Measurements from ENCODE around the gene PPIL4.
"Not testable (repeated sequence)": the region's sequence is repeated elsewhere in the genome, so short reads cannot be mapped to it uniquely, and the experiment has no call there.

Gene PPIL4

DNA sequence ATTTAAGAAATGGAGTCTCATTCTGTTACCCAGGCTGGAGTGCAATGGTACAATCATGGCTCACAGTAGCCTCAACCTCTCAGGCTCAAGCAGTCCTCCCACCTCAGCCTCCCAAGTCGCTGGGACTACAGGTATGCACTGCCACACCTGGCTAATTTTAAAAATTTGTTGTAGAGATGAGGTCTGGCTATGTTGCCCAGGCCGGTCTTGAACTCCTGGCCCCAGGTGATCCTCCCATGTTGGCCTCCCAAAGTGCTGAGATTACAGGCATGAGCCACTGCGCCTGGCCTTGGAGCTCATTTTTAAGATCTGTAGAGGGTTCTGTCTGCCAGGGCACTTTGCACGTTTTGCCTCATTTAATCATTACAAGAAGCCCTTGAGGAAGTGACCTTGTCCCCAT lies 78.6 kb downstream of the PPIL4 start:
- no peak for DNase-seq
- H3K27me3 ChIP-seq (ENCODE audit: insufficient read depth, low read depth, severe bottlenecking), result no peaks in the 10 kb centered on the region
- no peak overlapping the region for H3K27ac ChIP-seq
- no peak overlapping the region for H3K4me3 ChIP-seq (ENCODE audit: low read depth, low read length)
- TF ChIP-seq, protein P1, sequence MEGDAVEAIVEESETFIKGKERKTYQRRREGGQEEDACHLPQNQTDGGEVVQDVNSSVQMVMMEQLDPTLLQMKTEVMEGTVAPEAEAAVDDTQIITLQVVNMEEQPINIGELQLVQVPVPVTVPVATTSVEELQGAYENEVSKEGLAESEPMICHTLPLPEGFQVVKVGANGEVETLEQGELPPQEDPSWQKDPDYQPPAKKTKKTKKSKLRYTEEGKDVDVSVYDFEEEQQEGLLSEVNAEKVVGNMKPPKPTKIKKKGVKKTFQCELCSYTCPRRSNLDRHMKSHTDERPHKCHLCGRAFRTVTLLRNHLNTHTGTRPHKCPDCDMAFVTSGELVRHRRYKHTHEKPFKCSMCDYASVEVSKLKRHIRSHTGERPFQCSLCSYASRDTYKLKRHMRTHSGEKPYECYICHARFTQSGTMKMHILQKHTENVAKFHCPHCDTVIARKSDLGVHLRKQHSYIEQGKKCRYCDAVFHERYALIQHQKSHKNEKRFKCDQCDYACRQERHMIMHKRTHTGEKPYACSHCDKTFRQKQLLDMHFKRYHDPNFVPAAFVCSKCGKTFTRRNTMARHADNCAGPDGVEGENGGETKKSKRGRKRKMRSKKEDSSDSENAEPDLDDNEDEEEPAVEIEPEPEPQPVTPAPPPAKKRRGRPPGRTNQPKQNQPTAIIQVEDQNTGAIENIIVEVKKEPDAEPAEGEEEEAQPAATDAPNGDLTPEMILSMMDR (IDR thresholded peaks at IDR 0.05; ENCODE audit: low read depth, low read length), result no peak
- no peaks in the 10 kb centered on the region for H3K36me3 ChIP-seq
- no peaks in the 10 kb centered on the region for H3K9me3 ChIP-seq (ENCODE audit: severe bottlenecking)

DNA sequence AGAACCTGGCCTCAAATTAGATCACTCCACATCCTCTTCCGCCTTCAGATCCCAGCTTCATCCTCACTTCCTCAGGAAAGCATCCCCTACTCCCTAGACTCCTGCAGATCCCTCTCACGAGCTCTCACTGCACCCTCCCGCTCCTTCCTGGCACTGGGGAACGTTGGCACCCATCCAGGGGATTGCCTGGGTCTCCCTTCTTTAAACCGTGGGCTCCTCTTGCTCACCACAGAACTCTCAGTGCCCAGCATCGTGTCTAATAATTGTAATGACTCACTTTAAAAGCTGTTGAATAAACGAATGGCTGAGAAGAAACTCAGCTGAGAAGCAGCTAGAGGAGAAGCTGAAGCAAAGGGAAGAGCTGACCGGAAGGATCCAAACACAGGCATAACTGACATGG lies 81.4 kb downstream of the PPIL4 start:
- Histone ChIP-seq H3K27me3 (ENCODE audit: insufficient read depth, low read depth, severe bottlenecking) (no peaks in the 10 kb centered on the region), H3K36me3 (no peaks in the 10 kb centered on the region), H3K9me3 (ENCODE audit: severe bottlenecking) (no peaks in the 10 kb centered on the region), H3K27ac (no peak overlapping the region), H3K4me3 (ENCODE audit: low read depth, low read length) (no peak overlapping the region)
- no peak for DNase-seq
- TF ChIP-seq, protein P1 (IDR thresholded peaks at IDR 0.05; ENCODE audit: low read depth, low read length), result no peak

DNA sequence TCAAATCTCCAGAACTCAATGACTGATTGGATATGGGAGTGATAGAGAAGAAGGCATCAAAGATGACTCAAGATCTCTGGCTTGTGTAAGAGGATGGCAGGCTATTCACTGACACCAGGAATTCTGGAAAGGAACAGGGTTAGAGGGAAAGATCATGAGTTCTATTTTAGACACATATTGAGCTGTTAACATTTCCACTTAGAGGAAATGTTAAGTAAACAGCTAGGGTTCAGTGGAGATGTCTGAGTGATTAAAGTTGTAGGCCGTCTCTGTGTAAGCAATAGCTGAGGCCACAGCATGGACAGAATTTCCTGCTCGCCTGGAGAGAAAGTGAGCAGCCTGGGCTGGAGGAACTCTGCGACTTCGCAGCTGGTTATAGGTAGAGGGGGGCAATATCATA lies 82.1 kb downstream of the PPIL4 start:
- Histone ChIP-seq H3K4me3 (ENCODE audit: low read depth, low read length) (no peak overlapping the region), H3K27me3 (ENCODE audit: insufficient read depth, low read depth, severe bottlenecking) (no peaks in the 10 kb centered on the region), H3K36me3 (no peaks in the 10 kb centered on the region), H3K9me3 (ENCODE audit: severe bottlenecking) (no peaks in the 10 kb centered on the region), H3K27ac (no peak overlapping the region)
- no peak for DNase-seq
- TF ChIP-seq, protein P1 (IDR thresholded peaks at IDR 0.05; ENCODE audit: low read depth, low read length), result no peak

DNA sequence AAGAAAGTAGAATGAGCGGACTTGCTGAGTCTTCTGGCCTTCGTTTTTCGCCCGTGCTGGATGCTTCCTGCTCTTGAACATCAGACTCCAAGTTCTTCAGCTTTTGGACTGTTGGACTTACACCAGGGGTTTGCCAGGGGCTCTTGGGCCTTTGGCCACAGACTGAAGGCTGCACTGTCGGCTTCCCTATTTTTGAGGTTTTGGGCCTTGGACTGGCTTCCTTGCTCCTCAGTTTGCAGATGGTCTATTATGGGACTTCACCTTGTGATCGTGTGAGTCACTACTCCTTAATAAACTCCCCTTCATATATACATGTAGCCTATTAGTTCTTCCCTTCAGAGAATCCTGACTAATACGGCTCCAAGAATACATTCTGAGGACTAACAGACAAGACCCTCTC lies 83.1 kb downstream of the PPIL4 start:
- H3K4me3 ChIP-seq (ENCODE audit: low read depth, low read length); DNase-seq; H3K27me3 ChIP-seq (ENCODE audit: insufficient read depth, low read depth, severe bottlenecking); H3K36me3 ChIP-seq; H3K27ac ChIP-seq; H3K9me3 ChIP-seq (ENCODE audit: severe bottlenecking): not testable (repeated sequence)

DNA sequence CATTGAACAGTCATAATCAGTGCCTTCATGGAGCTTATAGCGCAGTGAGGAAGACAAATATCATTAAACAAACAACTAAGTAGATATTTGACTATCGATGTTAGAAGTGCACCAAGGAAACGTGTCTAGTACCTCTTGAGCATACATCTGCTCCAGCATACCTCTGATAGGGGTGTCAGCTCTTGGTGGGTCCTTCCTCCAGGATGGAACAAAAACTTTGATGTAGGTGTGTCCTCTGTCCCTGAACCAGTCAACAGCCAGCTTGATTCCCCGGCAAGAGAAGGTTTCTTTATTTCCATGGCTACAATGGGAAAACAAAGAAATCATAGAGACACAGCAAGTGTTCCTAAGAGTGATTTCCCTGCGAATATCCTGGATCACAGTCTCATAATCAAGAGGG lies 84.2 kb downstream of the PPIL4 start:
- TF ChIP-seq, protein P1 (IDR thresholded peaks at IDR 0.05; ENCODE audit: low read depth, low read length), result no peak
- Histone ChIP-seq H3K27ac (no peak overlapping the region), H3K36me3 (no peaks in the 10 kb centered on the region), H3K4me3 (ENCODE audit: low read depth, low read length) (no peak overlapping the region), H3K9me3 (ENCODE audit: severe bottlenecking) (no peaks in the 10 kb centered on the region), H3K27me3 (ENCODE audit: insufficient read depth, low read depth, severe bottlenecking) (no peaks in the 10 kb centered on the region)
- no peak for DNase-seq

- H3K9me3 ChIP-seq (ENCODE audit: severe bottlenecking); H3K4me3 ChIP-seq (ENCODE audit: low read depth, low read length); DNase-seq; H3K36me3 ChIP-seq; H3K27ac ChIP-seq; H3K27me3 ChIP-seq (ENCODE audit: insufficient read depth, low read depth, severe bottlenecking): not testable (repeated sequence)
Observed at GRCh38 chr6:149460249-149460648, 85.6 kb downstream of the PPIL4 start.

GRCh38 chr6:149459761-149460160 lies 86.1 kb downstream of the PPIL4 start:
- H3K27ac ChIP-seq, result no peak overlapping the region
- no peaks in the 10 kb centered on the region for H3K27me3 ChIP-seq (ENCODE audit: insufficient read depth, low read depth, severe bottlenecking)
- no peaks in the 10 kb centered on the region for H3K9me3 ChIP-seq (ENCODE audit: severe bottlenecking)
- DNase-seq, result no peak
- H3K36me3 ChIP-seq, result no peaks in the 10 kb centered on the region
- H3K4me3 ChIP-seq (ENCODE audit: low read depth, low read length), result no peak overlapping the region
- TF ChIP-seq, protein P1 (IDR thresholded peaks at IDR 0.05; ENCODE audit: low read depth, low read length), result no peak

Data from WERI-Rb-1 (cell line).